PC-3 (cell line): Measurements from ENCODE around the gene CTNNA2. TPM values are rescaled to one million over a fixed set of nuclear protein-coding genes. Genes with fewer than 3 reads are reported as not detected.

Source experiments
- ATAC-seq: fragments of 200-7000 bp; cut with Tn5 transposase; 2 replicates; pipeline ENCODE4 v1.9.1; 2020; ENCODE audit warnings: mild to moderate bottlenecking, moderate library complexity
- BruUV-seq: library from RNA; stranded (reverse); fragments of 400-500 nt; replicated peaks from 2 replicates; lab custom pipeline; 2021; lab: Mats Ljungman, UMichigan
- CTCF ChIA-PET: fragments of 300-600 bp; sonication (Branson Sonifier 250); formaldehyde crosslinking; loops from one replicate; lab custom pipeline; 2022; ENCODE audit warnings: antibody characterized with exemption; lab: Charles Lee
- POLR2A ChIA-PET: fragments of 300-600 bp; sonication (Branson Sonifier 250); formaldehyde crosslinking; loops from one replicate; lab custom pipeline; 2022; ENCODE audit warnings: antibody characterized with exemption; ENCODE audit not compliant: unreplicated experiment; lab: Charles Lee
- DNase-seq: peaks from one replicate; pipeline ENCODE4 v3.0.0-alpha.2; 2015
- H2AFZ ChIP-seq: fragments of 300-600 bp; sonication (generic); 2 replicates; pipeline ENCODE4 v1.6.0; 2016; ENCODE audit warnings: antibody characterized with exemption, low read length
- H3F3A ChIP-seq: fragments of 300-600 bp; sonication (generic); one replicate; pipeline ENCODE4 v1.6.0; 2017; ENCODE audit warnings: antibody characterized with exemption, low read length, control low read depth, mild to moderate bottlenecking; ENCODE audit not compliant: unreplicated experiment
- H3K27ac ChIP-seq: fragments of 300-600 bp; sonication (generic); 2 replicates; pipeline ENCODE4 v1.5.1; 2016; ENCODE audit warnings: mild to moderate bottlenecking, low read length
- H3K27me3 ChIP-seq: fragments of 300-600 bp; sonication (generic); 2 replicates; pipeline ENCODE4 v1.6.1; 2016; ENCODE audit warnings: low read length, mixed read lengths
- H3K36me3 ChIP-seq: fragments of 300-600 bp; sonication (generic); 2 replicates; pipeline ENCODE4 v1.6.1; 2016; ENCODE audit warnings: low read depth, mixed run types, low read length, mixed read lengths
- H3K4me1 ChIP-seq: fragments of 300-600 bp; sonication (generic); 2 replicates; pipeline ENCODE4 v1.5.1; 2016; ENCODE audit warnings: low read length; ENCODE audit not compliant: insufficient read depth
- H3K4me2 ChIP-seq: fragments of 300-600 bp; sonication (generic); 2 replicates; pipeline ENCODE4 v1.6.0; 2016; ENCODE audit warnings: low read length
- H3K4me3 ChIP-seq: fragments of 300-600 bp; sonication (generic); 2 replicates; pipeline ENCODE4 v1.5.1; 2016; ENCODE audit warnings: mild to moderate bottlenecking, low read length, mixed read lengths
- H3K79me2 ChIP-seq: fragments of 300-600 bp; sonication (generic); 2 replicates; pipeline ENCODE4 v1.6.1; 2017; ENCODE audit warnings: low read length, mixed read lengths
- H3K9ac ChIP-seq: fragments of 300-600 bp; sonication (generic); 2 replicates; pipeline ENCODE4 v1.6.0; 2016; ENCODE audit warnings: mild to moderate bottlenecking, low read length
- H3K9me2 ChIP-seq: fragments of 300-600 bp; sonication (generic); replicated peaks from 2 replicates; pipeline ENCODE4 v1.6.1; 2016; ENCODE audit warnings: mixed run types, low read length, mixed read lengths
- H3K9me3 ChIP-seq: fragments of 300-600 bp; sonication (generic); 2 replicates; pipeline ENCODE4 v1.6.1; 2016; ENCODE audit warnings: low read length, mixed read lengths
- H4K20me1 ChIP-seq: fragments of 300-600 bp; sonication (generic); 2 replicates; pipeline ENCODE4 v1.6.1; 2016; ENCODE audit warnings: low read length, mixed read lengths
- CTCF ChIP-seq: fragments of 300-600 bp; sonication (generic); conservative IDR thresholded peaks from 2 replicates; pipeline ENCODE4 v1.5.1; 2017; ENCODE audit warnings: antibody characterized with exemption, low read depth, mild to moderate bottlenecking, low read length
- EZH2 ChIP-seq: fragments of 300-600 bp; sonication (generic); IDR thresholded peaks from one replicate; pipeline ENCODE4 v1.6.1; 2017; ENCODE audit warnings: antibody characterized with exemption, mild to moderate bottlenecking, low read length; ENCODE audit not compliant: unreplicated experiment
- EZH2phosphoT487 ChIP-seq: fragments of 300-600 bp; sonication (generic); IDR thresholded peaks from 2 replicates; pipeline ENCODE4 v1.6.1; 2018; ENCODE audit warnings: mild to moderate bottlenecking, antibody characterized with exemption, low read length, borderline replicate concordance
- intact Hi-C: fragments of 100-400 bp; cut with micrococcal nuclease; formaldehyde crosslinking; loops from 2 replicates; pipeline ENCODE4 v1.9.0; 2023
- total RNA-seq: library from RNA; depleted of rRNA; stranded (reverse); fragments of >200 nt; gene quantifications from 2 replicates; pipeline ENCODE4 v1.2.3, GENCODE V29; 2014

Gene CTNNA2
- total RNA-seq, 1 experiment from 2014 or later, result not detected

DNA sequence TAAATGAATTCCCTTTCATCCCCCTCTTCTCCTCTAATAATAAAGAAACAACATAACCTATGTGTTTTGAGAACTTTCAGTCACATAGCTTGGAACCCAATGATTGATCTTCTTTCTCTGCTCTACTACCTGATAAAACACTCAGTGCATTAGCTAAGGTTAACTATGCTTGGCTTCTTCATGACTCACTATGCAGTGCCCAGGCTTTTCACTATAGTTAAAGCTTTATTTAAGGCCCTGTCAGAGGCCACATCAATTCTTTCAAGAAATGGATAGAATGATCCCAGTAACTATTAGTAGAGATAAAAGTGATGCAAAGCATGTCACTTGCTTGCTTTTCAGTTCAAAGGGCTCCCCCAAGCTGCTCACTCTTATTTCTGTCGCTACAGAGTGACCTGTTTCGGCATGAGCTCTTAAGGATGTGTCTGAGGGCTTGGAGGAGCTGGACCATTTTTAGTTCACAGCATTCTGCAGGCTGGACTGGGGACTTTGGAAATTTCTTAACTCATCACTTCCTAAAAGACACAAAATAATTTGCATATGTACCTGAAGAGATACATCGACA lies 407.7 kb downstream of the CTNNA2 start:
- Histone ChIP-seq H3K4me3 (no peak overlapping the region), H3K79me2 (no peaks in the 10 kb centered on the region), H3K9ac (no peak overlapping the region), H3K27me3 (no peaks in the 10 kb centered on the region), H3K4me2 (no peak overlapping the region), H3K27ac (no peak overlapping the region), H4K20me1 (no peaks in the 10 kb centered on the region), H3K9me2 (no peaks in the 10 kb centered on the region), H3F3A (no peaks in the 10 kb centered on the region), H2AFZ (no peak overlapping the region), H3K36me3 (no peaks in the 10 kb centered on the region), H3K9me3 (no peaks in the 10 kb centered on the region), H3K4me1 (no peaks in the 10 kb centered on the region)
- intact Hi-C loops, result no loop called here
- ATAC-seq (no peak), DNase-seq (no peak)
- POLR2A ChIA-PET, result no interaction called here
- no peak for TF ChIP-seq CTCF
- TF ChIP-seq EZH2phosphoT487, result no peak
- no peak for TF ChIP-seq EZH2
- no TSS peak for BruUV-seq
- CTCF ChIA-PET, result no interaction called here

DNA sequence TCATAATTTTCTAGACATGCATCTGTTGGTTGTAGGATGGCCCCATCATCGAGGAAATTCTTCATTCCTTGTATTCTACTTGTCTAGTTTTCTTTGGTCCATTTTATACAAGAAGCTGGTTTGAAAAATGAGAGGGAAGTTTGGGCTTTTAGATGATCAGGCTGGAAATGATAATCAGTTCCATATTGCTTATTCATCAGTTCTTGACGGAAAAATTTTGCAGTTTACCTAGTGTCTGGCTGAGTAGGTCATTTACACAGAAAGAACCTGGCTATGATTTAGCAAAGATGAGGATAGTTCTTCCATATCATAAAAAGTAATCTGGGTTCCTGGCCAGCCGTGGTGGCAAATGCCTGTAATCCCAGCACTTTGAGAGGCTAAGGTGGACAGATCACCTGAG lies 416.8 kb downstream of the CTNNA2 start:
- Histone ChIP-seq H3F3A (no peaks in the 10 kb centered on the region), H3K4me2 (no peak overlapping the region), H3K27ac (no peak overlapping the region), H3K9ac (no peak overlapping the region), H3K36me3 (no peaks in the 10 kb centered on the region), H3K79me2 (no peaks in the 10 kb centered on the region), H3K4me1 (no peaks in the 10 kb centered on the region), H3K9me2 (no peaks in the 10 kb centered on the region), H2AFZ (no peak overlapping the region), H4K20me1 (no peaks in the 10 kb centered on the region), H3K27me3 (no peaks in the 10 kb centered on the region), H3K9me3 (no peaks in the 10 kb centered on the region), H3K4me3 (no peak overlapping the region)
- ATAC-seq (no peak), DNase-seq (no peak)
- TF ChIP-seq EZH2phosphoT487, result no peak
- no peak for TF ChIP-seq EZH2
- no peak for TF ChIP-seq CTCF
- CTCF ChIA-PET, result no interaction called here
- POLR2A ChIA-PET, result no interaction called here
- intact Hi-C loops, result no loop called here
- BruUV-seq, result no TSS peak

DNA sequence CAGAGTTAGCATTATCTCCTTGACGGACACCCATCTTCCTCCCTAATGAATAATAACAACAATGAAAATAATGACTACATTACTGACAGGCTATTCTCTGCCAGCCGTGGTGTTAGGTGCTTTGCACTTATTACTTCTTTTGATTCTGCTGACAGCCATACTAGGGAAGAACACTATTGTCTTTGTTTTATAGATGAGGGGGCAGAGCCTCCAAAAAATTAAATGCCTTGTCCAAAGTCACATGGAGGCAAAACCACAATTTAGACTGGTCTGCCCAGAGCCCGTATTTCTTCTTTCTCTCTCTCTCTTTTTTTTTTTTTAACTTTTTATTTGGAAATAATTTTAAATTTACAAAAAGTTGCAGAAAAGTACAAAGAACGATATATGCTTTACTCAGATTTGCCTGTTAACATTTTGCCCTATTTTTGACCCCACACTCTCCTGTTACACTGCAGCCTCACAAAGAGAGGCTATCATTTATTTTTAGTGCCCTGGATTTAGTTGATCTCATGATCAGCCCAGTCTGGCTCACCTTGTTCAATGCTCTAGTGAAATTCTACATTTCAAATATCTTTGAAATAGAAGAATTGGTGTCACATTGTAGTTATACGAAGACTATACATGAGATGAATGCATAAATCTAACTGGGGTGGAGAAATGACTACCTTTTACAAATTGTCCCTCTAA lies 422.3 kb downstream of the CTNNA2 start:
- no TSS peak for BruUV-seq
- TF ChIP-seq EZH2 (no peak), CTCF (no peak), EZH2phosphoT487 (no peak)
- no peak for ATAC-seq
- H3K27ac ChIP-seq, result no peak overlapping the region
- DNase-seq, result no peak
- no peak overlapping the region for H3K9ac ChIP-seq
- no peaks in the 10 kb centered on the region for H4K20me1 ChIP-seq
- no peak overlapping the region for H3K4me2 ChIP-seq
- POLR2A ChIA-PET, result no interaction called here
- H3K4me1 ChIP-seq, result no peaks in the 10 kb centered on the region
- no peaks in the 10 kb centered on the region for H3F3A ChIP-seq
- CTCF ChIA-PET, result no interaction called here
- no peaks in the 10 kb centered on the region for H3K27me3 ChIP-seq
- no peak overlapping the region for H2AFZ ChIP-seq
- H3K79me2 ChIP-seq, result no peaks in the 10 kb centered on the region
- H3K9me3 ChIP-seq, result no peaks in the 10 kb centered on the region
- no peak overlapping the region for H3K4me3 ChIP-seq
- no peaks in the 10 kb centered on the region for H3K36me3 ChIP-seq
- intact Hi-C loops, result no loop called here
- H3K9me2 ChIP-seq, result no peaks in the 10 kb centered on the region
